Ramos (cell line): Measurements from ENCODE around the gene CCDC7.
"Not testable (repeated sequence)": the region's sequence is repeated elsewhere in the genome, so short reads cannot be mapped to it uniquely, and the experiment has no call there.

Source experiments
- in situ Hi-C: fragments of 300-500 bp; cut with MboI; formaldehyde crosslinking; loops from one replicate; pipeline ENCODE4 v1.14.3; 2022; ENCODE audit warnings: low sequenced_read_pairs; ENCODE audit not compliant: unreplicated experiment

The CCDC7 gene

GRCh38 chr10:32909456-32909855 is 463.5 kb downstream of the CCDC7 start:
- in situ Hi-C loops: no loop called here

GRCh38 chr10:32909970-32910369 is 464.0 kb downstream of the CCDC7 start:
- in situ Hi-C loops: not testable (repeated sequence)

GRCh38 chr10:32911285-32912016 is 465.5 kb downstream of the CCDC7 start:
- in situ Hi-C loops: no loop called here

- in situ Hi-C loops: not testable (repeated sequence)
Measured at GRCh38 chr10:32917817-32918216, 471.9 kb downstream of the CCDC7 start.

- in situ Hi-C loops: no loop called here
Measured at GRCh38 chr10:32922170-32922569, 476.2 kb downstream of the CCDC7 start.

- in situ Hi-C loops: no loop called here
Measured at GRCh38 chr10:32923134-32923533, 477.2 kb downstream of the CCDC7 start.

GRCh38 chr10:32923849-32924248 is 477.9 kb downstream of the CCDC7 start:
- in situ Hi-C loops: no loop called here
